ENCODE data around the gene ADGRA3.

Gene ADGRA3

GRCh38 chr4:22515888-22516541 lies at the start of gene ADGRA3:
Gene ADGRA3, minus strand, starts transcription at chr4:22516066. Its CDS starts 282 bp downstream, at chr4:22515784.
- no peak for ATAC-seq

GRCh38 chr4:22556495-22556894 lies 40.6 kb upstream of the ADGRA3 start:
- ATAC-seq, result no peak

GRCh38 chr4:22554670-22555069 lies 38.8 kb upstream of the ADGRA3 start:
- no peak for ATAC-seq

- ATAC-seq, result no peak
Observed at GRCh38 chr4:22553560-22553959, 37.7 kb upstream of the ADGRA3 start.

- no peak for ATAC-seq
Observed at GRCh38 chr4:22552812-22553211, 36.9 kb upstream of the ADGRA3 start.

- ATAC-seq, result no peak
Observed at GRCh38 chr4:22551550-22551949, 35.7 kb upstream of the ADGRA3 start.

GRCh38 chr4:22546299-22546698 lies 30.4 kb upstream of the ADGRA3 start:
- no peak for ATAC-seq

GRCh38 chr4:22539251-22539650 lies 23.4 kb upstream of the ADGRA3 start:
- ATAC-seq, result no peak

GRCh38 chr4:22537864-22538263 lies 22.0 kb upstream of the ADGRA3 start:
- no peak for ATAC-seq

- no peak for ATAC-seq
Observed at GRCh38 chr4:22534374-22534773, 18.5 kb upstream of the ADGRA3 start.

GRCh38 chr4:22532896-22533295 lies 17.0 kb upstream of the ADGRA3 start:
- no peak for ATAC-seq

GRCh38 chr4:22532117-22532516 lies 16.3 kb upstream of the ADGRA3 start:
- ATAC-seq, result no peak

GRCh38 chr4:22531311-22532019 lies 15.6 kb upstream of the ADGRA3 start:
- no peak for ATAC-seq

GRCh38 chr4:22524895-22525294 lies 9.0 kb upstream of the ADGRA3 start:
- no peak for ATAC-seq

GRCh38 chr4:22522706-22523501 lies 7.0 kb upstream of the ADGRA3 start:
- ATAC-seq, result no peak

- no peak for ATAC-seq
Observed at GRCh38 chr4:22522206-22522605, 6.3 kb upstream of the ADGRA3 start.

GRCh38 chr4:22521240-22521639 lies 5.4 kb upstream of the ADGRA3 start:
- ATAC-seq, result no peak

GRCh38 chr4:22515145-22515887 lies 550 bp downstream of the ADGRA3 start:
- peak in 1 of 2 donors; percentile 35 for ATAC-seq

GRCh38 chr4:22514481-22514880 lies 1.4 kb downstream of the ADGRA3 start:
- ATAC-seq, result no peak

- ATAC-seq, result no peak
Observed at GRCh38 chr4:22514001-22514400, 1.9 kb downstream of the ADGRA3 start.

- ATAC-seq, result no peak
Observed at GRCh38 chr4:22512306-22512705, 3.6 kb downstream of the ADGRA3 start.

- ATAC-seq, result no peak
Observed at GRCh38 chr4:22510750-22511149, 5.1 kb downstream of the ADGRA3 start.

- no peak for ATAC-seq
Observed at GRCh38 chr4:22508376-22508775, 7.5 kb downstream of the ADGRA3 start.

All from activated CD4-positive, CD25-positive, alpha-beta regulatory T cell treated with anti-CD3 and anti-CD28 coated beads, Interleukin-2, amount 50 U/mL, for 24 hours (primary cell).